Tibial nerve (tissue), 3 donors: ENCODE measurements around the gene GPC6.

Source experiments
- POLR2A ChIP-seq, 2 donors: fragments of 450-650 bp; IDR thresholded peaks; one replicate each; pipeline ENCODE4 v1.6.1; 2017; ENCODE audit warnings: antibody characterized with exemption in 2 of 2, mild to moderate bottlenecking in 2 of 2, moderate library complexity in 2 of 2
- TF ChIP-seq, protein P1 (sequence below), 5 experiments: fragments of 200-600 bp in 3 of 5; fragments of 450-650 bp in 2 of 5; sonication (generic) in 3 of 5; IDR thresholded peaks; one replicate each; pipeline ENCODE4 v1.5.1; 2016 to 2019; ENCODE audit warnings: antibody characterized with exemption in 5 of 5, mild to moderate bottlenecking in 3 of 5, moderate library complexity in 2 of 5

DNA sequence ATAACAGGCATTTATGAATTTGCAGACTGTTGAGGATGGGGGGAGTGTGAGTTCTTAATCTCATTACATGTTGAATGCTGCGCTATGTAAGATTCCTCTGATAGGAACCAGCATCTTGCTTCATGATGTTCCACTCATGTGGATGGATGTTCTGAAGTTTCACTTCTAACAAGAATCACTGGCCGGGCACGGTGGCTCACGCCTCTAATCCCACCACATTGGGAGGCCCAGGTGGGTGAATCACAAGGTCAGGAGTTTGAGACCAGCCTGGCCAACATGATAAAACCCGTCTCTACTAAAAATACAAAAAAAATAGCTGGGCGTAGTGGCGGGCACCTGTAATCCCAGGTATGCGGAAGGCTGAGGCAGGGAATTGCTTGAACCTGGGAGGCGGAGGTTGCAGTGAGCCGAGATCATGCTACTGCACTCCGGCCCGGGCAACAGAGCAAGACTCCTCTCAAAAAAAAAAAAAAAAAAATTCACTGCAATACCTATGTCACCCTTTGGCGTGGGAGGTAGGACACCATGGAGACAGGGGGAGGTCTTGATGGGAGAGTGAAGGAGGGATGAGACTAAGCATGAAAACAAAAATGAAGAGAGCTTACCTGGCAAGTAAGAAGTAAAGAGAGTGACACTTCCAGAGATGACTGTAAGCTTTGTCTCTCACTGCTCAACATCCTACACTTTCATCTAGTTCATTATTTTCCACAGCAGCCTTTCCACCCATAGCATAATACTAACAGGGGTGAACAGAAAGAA lies 1119.8 kb downstream of the GPC6 start:
- no peak for TF ChIP-seq POLR2A (IDR thresholded peaks at IDR 0.05)
- TF ChIP-seq, protein P1, sequence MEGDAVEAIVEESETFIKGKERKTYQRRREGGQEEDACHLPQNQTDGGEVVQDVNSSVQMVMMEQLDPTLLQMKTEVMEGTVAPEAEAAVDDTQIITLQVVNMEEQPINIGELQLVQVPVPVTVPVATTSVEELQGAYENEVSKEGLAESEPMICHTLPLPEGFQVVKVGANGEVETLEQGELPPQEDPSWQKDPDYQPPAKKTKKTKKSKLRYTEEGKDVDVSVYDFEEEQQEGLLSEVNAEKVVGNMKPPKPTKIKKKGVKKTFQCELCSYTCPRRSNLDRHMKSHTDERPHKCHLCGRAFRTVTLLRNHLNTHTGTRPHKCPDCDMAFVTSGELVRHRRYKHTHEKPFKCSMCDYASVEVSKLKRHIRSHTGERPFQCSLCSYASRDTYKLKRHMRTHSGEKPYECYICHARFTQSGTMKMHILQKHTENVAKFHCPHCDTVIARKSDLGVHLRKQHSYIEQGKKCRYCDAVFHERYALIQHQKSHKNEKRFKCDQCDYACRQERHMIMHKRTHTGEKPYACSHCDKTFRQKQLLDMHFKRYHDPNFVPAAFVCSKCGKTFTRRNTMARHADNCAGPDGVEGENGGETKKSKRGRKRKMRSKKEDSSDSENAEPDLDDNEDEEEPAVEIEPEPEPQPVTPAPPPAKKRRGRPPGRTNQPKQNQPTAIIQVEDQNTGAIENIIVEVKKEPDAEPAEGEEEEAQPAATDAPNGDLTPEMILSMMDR (IDR thresholded peaks at IDR 0.05), result no peak
